Tibial artery (tissue), 4 donors: ENCODE data around the gene WNT3A.

ENCODE experiments used
- DNase-seq, 2 donors: peaks; one replicate each; pipeline ENCODE4 v3.0.0-alpha.2; 2019
- H3K27ac ChIP-seq, 2 donors: fragments of 200-600 bp; sonication (generic) in 1 of 2; 1 replicate in 1 of 2; 2 replicates in 1 of 2; pipeline ENCODE4 v1.5.1; 2018 to 2019; ENCODE audit warnings: mild to moderate bottlenecking in 1 of 2
- H3K27me3 ChIP-seq, 2 donors: fragments of 200-600 bp; sonication (generic) in 1 of 2; one replicate each; pipeline versions ENCODE4 v1.5.1 to v1.6.0; 2016 to 2019
- H3K36me3 ChIP-seq, 3 donors: fragments of 200-600 bp; sonication (generic) in 2 of 3; one replicate each; pipeline ENCODE4 v1.5.1; 2016 to 2019; ENCODE audit warnings: mild to moderate bottlenecking in 2 of 3
- H3K4me1 ChIP-seq, 4 donors: fragments of 200-600 bp; sonication (generic) in 2 of 4; 1 replicate in 3 of 4; 2 replicates in 1 of 4; pipeline ENCODE4 v1.5.1; 2016 to 2019
- H3K4me3 ChIP-seq, 2 donors: fragments of 200-600 bp; sonication (generic) in 1 of 2; 1 replicate in 1 of 2; 2 replicates in 1 of 2; pipeline ENCODE4 v1.5.1; 2018 to 2019; ENCODE audit warnings: mild to moderate bottlenecking in 2 of 2
- H3K9me3 ChIP-seq, 3 donors: fragments of 200-600 bp; sonication (generic) in 1 of 3; one replicate each; pipeline ENCODE4 v1.5.1; 2016 to 2019
- CTCF ChIP-seq, 2 experiments: fragments of 200-600 bp in 1 of 2; fragments of 450-650 bp in 1 of 2; IDR thresholded peaks; one replicate each; pipeline ENCODE4 v1.5.1; 2017 to 2019; ENCODE audit warnings: antibody characterized with exemption in 2 of 2, mild to moderate bottlenecking in 1 of 2, moderate library complexity in 1 of 2
- intact Hi-C: fragments of 100-400 bp; cut with DNase I; formaldehyde crosslinking; loops from one replicate; pipeline ENCODE4 v1.15.0; 2023; ENCODE audit warnings: low total_unique reads

The WNT3A gene

DNA sequence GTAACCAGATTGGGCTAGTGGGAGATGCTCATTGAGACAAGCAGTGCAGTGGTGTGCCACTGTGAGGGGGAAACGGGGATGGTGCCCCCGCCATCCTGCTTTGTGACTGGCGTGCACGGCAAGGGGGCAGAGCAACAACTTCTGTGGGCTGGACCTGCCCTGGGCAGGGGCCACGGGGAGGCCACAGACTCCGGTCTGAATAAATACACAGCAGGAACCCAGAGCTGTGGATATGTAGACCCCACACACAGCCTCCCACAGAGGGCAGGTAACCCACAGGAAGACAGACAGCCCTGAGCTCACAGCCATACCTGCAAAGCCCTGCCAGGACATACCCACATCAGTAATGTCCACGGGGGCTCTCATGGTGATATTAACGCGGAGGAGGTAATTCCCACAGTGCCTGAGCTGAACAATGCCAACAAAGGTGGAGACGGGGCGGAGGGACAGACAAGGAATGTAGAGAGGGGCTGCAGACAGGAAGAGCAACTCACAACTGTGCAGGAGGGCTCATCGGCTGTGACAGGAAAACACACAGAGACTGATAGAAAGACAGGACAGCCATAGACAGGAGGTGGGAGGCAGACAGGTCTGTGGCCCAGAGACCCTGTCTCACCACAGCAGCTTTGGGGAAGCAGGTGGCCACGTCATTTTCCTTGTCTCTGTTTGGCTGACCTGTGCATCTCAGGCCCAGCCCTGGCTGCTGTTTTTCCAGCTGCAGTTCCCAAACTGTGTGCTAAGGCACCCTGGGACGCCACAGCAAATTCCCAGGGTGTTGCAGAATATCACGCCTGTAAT lies 4.9 kb upstream of the WNT3A start:
- H3K36me3 ChIP-seq = no peaks in the 10 kb centered on the region
- TF ChIP-seq CTCF (IDR thresholded peaks at IDR 0.05) = no peak
- intact Hi-C loops = no loop called here
- H3K27ac ChIP-seq = no peak overlapping the region
- peaks cover 0 to 50% of the 10 kb centered on the region in 2 donors for H3K27me3 ChIP-seq
- H3K9me3 ChIP-seq = peaks cover 0 to 8% (median 2%) of the 10 kb centered on the region in 3 donors
- no peak overlapping the region for H3K4me3 ChIP-seq
- H3K4me1 ChIP-seq = peaks cover 0 to 14% (median under 1%) of the 10 kb centered on the region in 4 donors
- peak in 1 of 2 donors; percentile 39 for DNase-seq

- intact Hi-C loops = no loop called here
Measured at GRCh38 chr1:228002792-228003191, 4.0 kb upstream of the WNT3A start.

DNA sequence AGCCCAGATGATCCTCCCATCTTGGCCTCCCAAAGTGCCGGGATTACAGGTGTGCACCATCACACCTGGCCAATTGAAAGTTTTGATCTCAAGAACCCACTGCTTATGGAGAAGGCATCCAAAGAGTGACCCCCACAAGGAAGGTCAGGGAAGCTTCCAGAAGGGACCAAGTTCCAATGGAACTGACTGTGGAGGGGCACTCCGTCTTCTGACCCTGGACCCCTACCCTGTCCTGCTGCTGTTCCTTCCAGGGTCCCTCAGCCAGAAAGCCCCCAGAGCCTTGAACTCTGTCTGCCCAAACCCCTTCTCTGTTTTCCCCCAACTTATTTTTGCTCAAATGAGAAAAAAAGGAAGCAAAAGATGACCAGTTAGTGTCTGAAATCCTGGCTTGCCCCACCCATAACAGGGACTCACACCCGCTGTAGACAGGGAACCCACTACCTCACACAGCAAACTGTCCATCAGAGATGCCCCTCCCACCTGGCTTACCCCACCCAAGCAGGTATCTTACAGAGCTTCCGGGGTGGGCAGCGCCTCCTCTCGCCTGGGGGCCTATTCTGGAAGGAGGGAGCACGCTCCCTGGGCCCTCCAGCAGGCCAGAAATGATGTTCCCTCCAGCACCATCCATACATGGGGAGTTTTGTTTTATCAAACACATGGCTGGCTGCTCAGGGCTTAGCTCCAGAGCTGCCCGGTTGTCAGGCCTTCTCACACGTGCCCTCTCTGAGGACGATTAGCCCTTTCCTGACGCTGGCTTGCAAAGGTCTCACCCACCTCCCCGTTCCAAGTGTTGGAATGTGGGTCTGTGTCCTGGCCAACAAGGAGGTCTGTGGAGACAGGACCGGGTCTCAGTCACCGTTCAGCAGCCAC lies 3.1 kb upstream of the WNT3A start:
- no peaks in the 10 kb centered on the region for H3K9me3 ChIP-seq
- H3K27me3 ChIP-seq = peaks cover 0 to 68% of the 10 kb centered on the region in 2 donors
- no peak overlapping the region for H3K27ac ChIP-seq
- no peak for DNase-seq
- H3K36me3 ChIP-seq = no peaks in the 10 kb centered on the region
- peaks cover 0 to 21% (median 2%) of the 10 kb centered on the region in 4 donors for H3K4me1 ChIP-seq
- intact Hi-C loops = no loop called here
- no peak for TF ChIP-seq CTCF (IDR thresholded peaks at IDR 0.05)
- H3K4me3 ChIP-seq = no peak overlapping the region

More at GRCh38 chr1:228002792-228003191, 4.0 kb upstream of the WNT3A start:
- Histone ChIP-seq H3K9me3 (no peaks in the 10 kb centered on the region), H3K4me3 (no peak overlapping the region), H3K4me1 (peaks cover 0 to 21% (median 2%) of the 10 kb centered on the region in 4 donors), H3K27me3 (peaks cover 0 to 58% of the 10 kb centered on the region in 2 donors), H3K36me3 (no peaks in the 10 kb centered on the region), H3K27ac (no peak overlapping the region)
- no peak for DNase-seq
- no peak for TF ChIP-seq CTCF (IDR thresholded peaks at IDR 0.05)

- Histone ChIP-seq H3K27ac (no peak overlapping the region), H3K36me3 (no peaks in the 10 kb centered on the region), H3K4me3 (no peak overlapping the region), H3K9me3 (no peaks in the 10 kb centered on the region), H3K4me1 (peaks cover 0 to 28% (median 2%) of the 10 kb centered on the region in 4 donors), H3K27me3 (peaks cover 0 to 72% of the 10 kb centered on the region in 2 donors)
- no peak for DNase-seq
- no peak for TF ChIP-seq CTCF (IDR thresholded peaks at IDR 0.05)
- intact Hi-C loops = no loop called here
Measured at GRCh38 chr1:228004331-228004855, 2.4 kb upstream of the WNT3A start.

DNA sequence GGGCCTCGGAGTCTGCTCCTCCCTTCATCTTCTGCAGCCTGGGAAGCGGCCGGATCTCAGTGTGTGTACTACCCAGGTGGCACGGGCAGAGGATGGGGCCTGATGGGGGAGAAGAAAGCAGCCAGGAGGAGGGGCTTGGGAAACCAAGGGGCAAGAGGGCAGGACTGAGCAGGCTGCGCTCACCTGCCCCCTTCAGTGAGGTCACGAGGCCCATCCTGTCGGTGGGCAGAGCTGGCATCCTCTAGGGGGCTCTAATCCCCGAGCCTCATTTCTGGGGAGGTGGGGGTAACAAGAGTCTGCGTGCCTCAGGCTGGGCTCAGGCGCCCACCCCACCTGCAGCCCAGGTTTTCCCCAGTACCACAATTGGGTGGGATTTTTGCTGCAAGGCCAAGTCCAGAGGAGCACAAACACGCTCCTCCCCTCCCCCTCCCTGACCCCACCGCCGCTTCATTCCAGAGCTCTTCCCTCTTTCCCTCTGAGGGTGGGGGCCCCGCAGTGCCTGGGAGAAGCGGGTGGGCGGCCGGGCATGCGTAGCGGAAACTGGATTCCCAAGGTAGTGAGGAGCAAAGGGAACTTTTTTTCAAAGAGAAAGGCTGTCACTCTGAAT lies 1.8 kb upstream of the WNT3A start:
- Histone ChIP-seq H3K9me3 (no peaks in the 10 kb centered on the region), H3K27me3 (peaks cover 0 to 77% of the 10 kb centered on the region in 2 donors), H3K4me1 (peaks cover 0 to 30% (median 2%) of the 10 kb centered on the region in 4 donors), H3K4me3 (no peak overlapping the region), H3K36me3 (no peaks in the 10 kb centered on the region), H3K27ac (no peak overlapping the region)
- intact Hi-C loops = no loop called here
- no peak for TF ChIP-seq CTCF (IDR thresholded peaks at IDR 0.05)
- peak in 1 of 2 donors; percentile 56 for DNase-seq
